Endothelial cell of umbilical vein (primary cell): ENCODE data around the gene CYP3A5. TPM values are rescaled to one million over a fixed set of nuclear protein-coding genes. Genes with fewer than 3 reads are reported as not detected.

Experiments
- BruUV-seq: library from RNA; stranded (reverse); fragments of 400-500 nt; replicated peaks from 2 replicates; lab custom pipeline; 2021; lab: Mats Ljungman, UMichigan
- CTCF ChIA-PET: fragments of 300-600, 350-600 bp; sonication (Branson Sonifier 250); formaldehyde crosslinking; loops from one replicate; lab custom pipeline; 2021; ENCODE audit warnings: antibody characterized with exemption, inconsistent platforms; lab: Charles Lee
- POLR2A ChIA-PET: fragments of 300-600, 350-600 bp; sonication (Branson Sonifier 250); formaldehyde crosslinking; loops from one replicate; lab custom pipeline; 2021; ENCODE audit warnings: antibody characterized with exemption, inconsistent platforms; lab: Charles Lee
- DNase-seq: peaks from one replicate; pipeline ENCODE4 v3.0.0-alpha.2; 2011; ENCODE audit warnings: low read depth, low spot score
- FAIRE-seq: peaks from 2 replicates; lab custom pipeline; 2011; peaks lifted over from hg19 to GRCh38; lab: Jason Lieb, UNC
- H2AFZ ChIP-seq: 2 replicates; pipeline ENCODE4 v1.6.0; 2012; ENCODE audit warnings: low read depth, low read length, control low read depth, inconsistent platforms
- H3K27ac ChIP-seq: 2 replicates; pipeline ENCODE4 v1.5.1; 2011; ENCODE audit warnings: low read depth, mild to moderate bottlenecking, control low read depth, low read length, moderate library complexity; ENCODE audit not compliant: insufficient read depth
- H3K27me3 ChIP-seq, 2 experiments: 2 replicates each; pipeline versions ENCODE4 v1.6.0 to v1.6.1; 2011; ENCODE audit warnings: low read length in 2 of 2, mixed read lengths in 1 of 2; ENCODE audit not compliant: control insufficient read depth in 2 of 2, insufficient read depth in 2 of 2
- H3K36me3 ChIP-seq, 2 experiments: 2 replicates in 1 of 2; 3 replicates in 1 of 2; pipeline ENCODE4 v1.5.1; 2011; ENCODE audit warnings: low read length in 2 of 2, mild to moderate bottlenecking in 1 of 2, moderate library complexity in 1 of 2; ENCODE audit not compliant: control insufficient read depth in 2 of 2, insufficient read depth in 2 of 2; ENCODE audit errors: extremely low read depth in 1 of 2
- H3K4me1 ChIP-seq: 3 replicates; pipeline ENCODE4 v1.5.1; 2011; ENCODE audit warnings: mild to moderate bottlenecking, low read length; ENCODE audit not compliant: control insufficient read depth, insufficient read depth; ENCODE audit errors: extremely low read depth
- H3K4me2 ChIP-seq: 2 replicates; pipeline ENCODE4 v1.6.1; 2011; ENCODE audit warnings: low read length, control low read depth, mixed read lengths; ENCODE audit not compliant: insufficient read depth
- H3K4me3 ChIP-seq, 3 experiments: fragments of 200-600 bp in 1 of 3; sonication (generic), shearing (Covaris generic) in 1 of 3; replicated peaks in 1 of 3; 2 replicates each; pipeline ENCODE4 v1.5.1; 2011 to 2016; ENCODE audit warnings: control low read depth in 3 of 3, low read length in 3 of 3, mild to moderate bottlenecking in 2 of 3, inconsistent platforms in 1 of 3, low read depth in 1 of 3, moderate library complexity in 1 of 3; ENCODE audit not compliant: insufficient read depth in 1 of 3
- H3K79me2 ChIP-seq: 2 replicates; pipeline ENCODE4 v1.6.0; 2012; ENCODE audit warnings: low read length, inconsistent platforms; ENCODE audit not compliant: control insufficient read depth, insufficient read depth
- H3K9ac ChIP-seq: replicated peaks from 2 replicates; pipeline ENCODE3; 2011; ENCODE audit warnings: low read length, control low read depth; ENCODE audit not compliant: insufficient read depth; ENCODE audit errors: extremely low read depth
- H3K9me1 ChIP-seq: replicated peaks from 3 replicates; pipeline ENCODE4 v1.6.0; 2011; ENCODE audit warnings: mild to moderate bottlenecking, low read length; ENCODE audit not compliant: control insufficient read depth, insufficient read depth; ENCODE audit errors: extremely low read depth
- H3K9me3 ChIP-seq: replicated peaks from 2 replicates; pipeline ENCODE4 v1.5.1; 2012; ENCODE audit warnings: low read length, inconsistent platforms; ENCODE audit not compliant: control insufficient read depth, insufficient read depth
- H4K20me1 ChIP-seq: replicated peaks from 2 replicates; pipeline ENCODE3; 2011; ENCODE audit warnings: mild to moderate bottlenecking, low read length; ENCODE audit not compliant: control insufficient read depth, insufficient read depth; ENCODE audit errors: extremely low read depth
- CTCF ChIP-seq, 2 donors: IDR thresholded peaks; 1 replicate in 1 of 2; 2 replicates in 1 of 2; pipeline ENCODE4 v1.5.1; 2011; ENCODE audit warnings: low read length in 2 of 2, mild to moderate bottlenecking in 2 of 2, moderate library complexity in 2 of 2, control low read depth in 1 of 2, inconsistent platforms in 1 of 2, low read depth in 1 of 2; ENCODE audit not compliant: insufficient read depth in 1 of 2; ENCODE audit errors: extremely low read depth in 1 of 2
- EZH2 ChIP-seq: IDR thresholded peaks from 2 replicates; pipeline ENCODE4 v1.6.1; 2012; ENCODE audit warnings: borderline replicate concordance, low read depth, mild to moderate bottlenecking, moderate library complexity, low read length, inconsistent platforms; ENCODE audit not compliant: severe bottlenecking
- FOS ChIP-seq: IDR thresholded peaks from 2 replicates; pipeline ENCODE4 v1.6.1; 2011; ENCODE audit warnings: mild to moderate bottlenecking, low read length, moderate library complexity, borderline replicate concordance; ENCODE audit not compliant: insufficient read depth
- GATA2 ChIP-seq: IDR thresholded peaks from 2 replicates; pipeline ENCODE4 v1.7.0; 2011; ENCODE audit warnings: low read depth, mild to moderate bottlenecking, moderate library complexity, mixed read lengths, low read length; ENCODE audit not compliant: insufficient read length, insufficient read depth
- JUN ChIP-seq: IDR thresholded peaks from 2 replicates; pipeline ENCODE4 v1.6.1; 2011; ENCODE audit warnings: borderline replicate concordance, low read depth; ENCODE audit not compliant: insufficient read length, insufficient read depth
- MAX ChIP-seq: IDR thresholded peaks from 2 replicates; pipeline ENCODE4 v1.6.1; 2011; ENCODE audit not compliant: insufficient read depth, insufficient read length
- MYC ChIP-seq: IDR thresholded peaks from one replicate; pipeline ENCODE4 v1.6.1; 2011; ENCODE audit warnings: mild to moderate bottlenecking, low read depth, low read length
- POLR2A ChIP-seq: IDR thresholded peaks from 2 replicates; pipeline ENCODE4 v1.6.1; 2012; ENCODE audit warnings: low read depth, mild to moderate bottlenecking, control low read depth, low read length
- POLR2AphosphoS5 ChIP-seq: IDR thresholded peaks from 2 replicates; pipeline ENCODE4 v1.6.1; 2012; ENCODE audit warnings: low read depth, mild to moderate bottlenecking, control low read depth, low read length, moderate library complexity; ENCODE audit not compliant: insufficient read depth
- dilution Hi-C: fragments of 300-500 bp; cut with MboI; formaldehyde crosslinking; loops from one replicate; pipeline ENCODE4 v1.15.0; 2019; ENCODE audit warnings: low sequenced_read_pairs; ENCODE audit not compliant: extremely low pct_ligation_motif_present
- intact Hi-C: fragments of 100-400 bp; cut with micrococcal nuclease; formaldehyde crosslinking; loops from one replicate; pipeline ENCODE4 v1.10.0; 2022
- polyA plus RNA-seq, 4 experiments: library from polyadenylated mRNA; depleted of rRNA in 3 of 4; stranded (reverse) in 3 of 4; unstranded in 1 of 4; fragments of >200 nt; gene quantifications; 2 replicates each; pipeline versions ENCODE4 v1.2.1 to v1.2.3, GENCODE V29; 2011 to 2012; ENCODE audit warnings: missing spikeins in 1 of 4
- total RNA-seq: library from RNA; stranded (reverse); gene quantifications from 2 replicates; pipeline ENCODE4 v1.2.3, GENCODE V29; 2021

The CYP3A5 gene
- total and polyA plus RNA-seq, 2 donors (not counting 3 experiments of a cell fraction or from before 2014, with no cell fraction given): not detected

GRCh38 chr7:99674995-99675742 is 4.6 kb downstream of the CYP3A5 start:
- Histone ChIP-seq H3K79me2 (no peaks in the 10 kb centered on the region), H4K20me1 (no peaks in the 10 kb centered on the region), H2AFZ (no peak overlapping the region), H3K9ac (no peak overlapping the region), H3K27ac (no peak overlapping the region), H3K4me3 (no peak overlapping the region), H3K4me1 (no peaks in the 10 kb centered on the region), H3K9me3 (no peaks in the 10 kb centered on the region), H3K9me1 (no peaks in the 10 kb centered on the region), H3K36me3 (no peaks in the 10 kb centered on the region), H3K4me2 (no peak overlapping the region), H3K27me3 (no peaks in the 10 kb centered on the region)
- DNase-seq (no peak), FAIRE-seq (no peak)
- intact Hi-C loops: no loop called here
- POLR2A ChIA-PET: no interaction called here
- no TSS peak for BruUV-seq
- no peak for TF ChIP-seq MYC
- TF ChIP-seq JUN: no peak
- TF ChIP-seq MAX: no peak
- TF ChIP-seq POLR2A: no peak
- no peak for TF ChIP-seq EZH2
- no peak for TF ChIP-seq CTCF (IDR thresholded peaks at IDR 0.05; ENCODE audit: extremely low read depth in 1 of 2, insufficient read depth in 1 of 2, low read depth in 1 of 2, low read length in 2 of 2)
- TF ChIP-seq FOS: no peak
- no peak for TF ChIP-seq POLR2AphosphoS5
- TF ChIP-seq GATA2: no peak
- dilution Hi-C loops: no loop called here
- CTCF ChIA-PET: no interaction called here
